Neutrophil (primary cell): Measurements from ENCODE around the gene GNRHR.
"Not testable (repeated sequence)": the region's sequence is repeated elsewhere in the genome, so short reads cannot be mapped to it uniquely, and the experiment has no call there.

Source experiments
- H3K27ac ChIP-seq: fragments of 200-600 bp; sonication (generic); 2 replicates; pipeline ENCODE4 v1.5.1; 2016; ENCODE audit warnings: mild to moderate bottlenecking, moderate library complexity
- H3K27me3 ChIP-seq: fragments of 200-600 bp; sonication (generic); 2 replicates; pipeline ENCODE4 v1.6.0; 2016; ENCODE audit warnings: mild to moderate bottlenecking
- H3K36me3 ChIP-seq: fragments of 200-600 bp; sonication (generic); 2 replicates; pipeline ENCODE4 v1.5.1; 2017
- H3K4me1 ChIP-seq, 2 experiments: fragments of 200-600 bp in 1 of 2; sonication (generic) in 1 of 2; 1 replicate in 1 of 2; 2 replicates in 1 of 2; pipeline versions ENCODE4 v1.5.1 to v1.6.1; 2013 to 2016; ENCODE audit warnings: low read depth in 1 of 2, low read length in 1 of 2, mild to moderate bottlenecking in 1 of 2, moderate library complexity in 1 of 2; ENCODE audit not compliant: control insufficient read depth in 1 of 2, insufficient read depth in 1 of 2
- H3K4me3 ChIP-seq, 2 experiments: fragments of 200-600 bp in 1 of 2; sonication (generic) in 1 of 2; 1 replicate in 1 of 2; 2 replicates in 1 of 2; pipeline ENCODE4 v1.5.1; 2013 to 2016; ENCODE audit warnings: low read depth in 1 of 2, low read length in 1 of 2, mild to moderate bottlenecking in 1 of 2, moderate library complexity in 1 of 2
- H3K9me3 ChIP-seq: fragments of 200-600 bp; sonication (generic); 2 replicates; pipeline ENCODE4 v1.5.1; 2016
- CTCF ChIP-seq: fragments of 200-600 bp; sonication (generic); IDR thresholded peaks from 2 replicates; pipeline ENCODE4 v1.5.1; 2016; ENCODE audit warnings: antibody characterized with exemption

The GNRHR gene

GRCh38 chr4:67776746-67777145 lies 22.6 kb upstream of the GNRHR start:
- no peak overlapping the region for H3K27ac ChIP-seq
- H3K9me3 ChIP-seq, result no peaks in the 10 kb centered on the region
- TF ChIP-seq CTCF, result no peak
- no peaks in the 10 kb centered on the region for H3K27me3 ChIP-seq
- no peaks in the 10 kb centered on the region for H3K36me3 ChIP-seq
- no peak overlapping the region for H3K4me3 ChIP-seq
- no peaks in the 10 kb centered on the region for H3K4me1 ChIP-seq

GRCh38 chr4:67770422-67770821 lies 16.2 kb upstream of the GNRHR start:
- Histone ChIP-seq H3K36me3 (no peaks in the 10 kb centered on the region), H3K27ac (no peak overlapping the region), H3K9me3 (no peaks in the 10 kb centered on the region), H3K27me3 (no peaks in the 10 kb centered on the region), H3K4me3 (no peak overlapping the region), H3K4me1 (no peaks in the 10 kb centered on the region)
- TF ChIP-seq CTCF, result no peak

GRCh38 chr4:67765928-67766327 lies 11.7 kb upstream of the GNRHR start:
- no peak overlapping the region for H3K27ac ChIP-seq
- no peaks in the 10 kb centered on the region for H3K9me3 ChIP-seq
- no peak for TF ChIP-seq CTCF
- H3K4me1 ChIP-seq, result no peaks in the 10 kb centered on the region
- no peaks in the 10 kb centered on the region for H3K36me3 ChIP-seq
- H3K4me3 ChIP-seq, result no peak overlapping the region
- no peaks in the 10 kb centered on the region for H3K27me3 ChIP-seq

- Histone ChIP-seq H3K27ac (no peak overlapping the region), H3K36me3 (no peaks in the 10 kb centered on the region), H3K4me1 (no peaks in the 10 kb centered on the region), H3K4me3 (no peak overlapping the region), H3K9me3 (no peaks in the 10 kb centered on the region), H3K27me3 (no peaks in the 10 kb centered on the region)
- TF ChIP-seq CTCF, result no peak
These were observed 11.2 kb upstream of the GNRHR start for GRCh38 chr4:67765401-67765800.

GRCh38 chr4:67764183-67764582 lies 10.0 kb upstream of the GNRHR start:
- H3K36me3 ChIP-seq, result no peaks in the 10 kb centered on the region
- TF ChIP-seq CTCF, result no peak
- no peaks in the 10 kb centered on the region for H3K27me3 ChIP-seq
- H3K9me3 ChIP-seq, result no peaks in the 10 kb centered on the region
- H3K4me1 ChIP-seq, result no peaks in the 10 kb centered on the region
- no peak overlapping the region for H3K4me3 ChIP-seq
- H3K27ac ChIP-seq, result no peak overlapping the region

GRCh38 chr4:67762086-67762485 lies 7.9 kb upstream of the GNRHR start:
- Histone ChIP-seq H3K9me3 (no peaks in the 10 kb centered on the region), H3K4me1 (no peaks in the 10 kb centered on the region), H3K4me3 (no peak overlapping the region), H3K36me3 (no peaks in the 10 kb centered on the region), H3K27me3 (no peaks in the 10 kb centered on the region), H3K27ac (no peak overlapping the region)
- TF ChIP-seq CTCF, result no peak

GRCh38 chr4:67756991-67757390 lies 2.8 kb upstream of the GNRHR start:
- H3K36me3 ChIP-seq, H3K27me3 ChIP-seq, H3K9me3 ChIP-seq, H3K4me1 ChIP-seq, H3K27ac ChIP-seq, H3K4me3 ChIP-seq: not testable (repeated sequence)
